Hematopoietic multipotent progenitor cell (in vitro differentiated cells): ENCODE results near the gene F3. TPM values are rescaled to one million over a fixed set of nuclear protein-coding genes. Genes with fewer than 3 reads are reported as not detected.
A peak's percentile ranks its signal among the peaks of the same experiment; 100 is the strongest.

ENCODE experiments used
- DNase-seq, 3 donors: peaks; one replicate each; pipeline ENCODE4 v3.0.0-alpha.2; 2011 to 2015; ENCODE audit warnings: low read depth in 2 of 3, low spot score in 2 of 3
- total RNA-seq: library from RNA; depleted of rRNA; stranded (reverse); fragments of >200 nt; gene quantifications from one replicate; pipeline ENCODE4 v1.2.3, GENCODE V29; 2012

The F3 gene
- total RNA-seq, 1 donor, result 0.27 TPM

DNA sequence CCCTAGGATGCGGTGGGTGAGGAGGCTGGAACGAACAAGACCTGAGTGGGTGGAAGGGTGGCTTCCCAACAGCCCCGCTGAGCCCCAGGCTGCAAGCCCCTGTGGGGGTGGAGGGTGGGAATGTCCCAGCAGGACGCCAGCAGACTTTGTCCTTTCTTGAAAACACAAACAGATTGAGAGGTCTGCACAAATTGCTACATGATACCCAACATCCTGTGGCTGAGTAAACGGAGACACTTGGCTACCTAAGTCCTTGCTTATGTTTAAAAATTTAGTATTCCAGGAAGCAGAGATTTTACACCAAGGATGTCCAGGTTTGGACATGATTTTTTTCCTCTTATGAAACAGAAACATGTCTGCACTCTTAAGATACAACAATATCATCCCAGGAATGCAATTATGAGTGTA lies 11.8 kb upstream of the F3 start:
- DNase-seq, result no peak

DNA sequence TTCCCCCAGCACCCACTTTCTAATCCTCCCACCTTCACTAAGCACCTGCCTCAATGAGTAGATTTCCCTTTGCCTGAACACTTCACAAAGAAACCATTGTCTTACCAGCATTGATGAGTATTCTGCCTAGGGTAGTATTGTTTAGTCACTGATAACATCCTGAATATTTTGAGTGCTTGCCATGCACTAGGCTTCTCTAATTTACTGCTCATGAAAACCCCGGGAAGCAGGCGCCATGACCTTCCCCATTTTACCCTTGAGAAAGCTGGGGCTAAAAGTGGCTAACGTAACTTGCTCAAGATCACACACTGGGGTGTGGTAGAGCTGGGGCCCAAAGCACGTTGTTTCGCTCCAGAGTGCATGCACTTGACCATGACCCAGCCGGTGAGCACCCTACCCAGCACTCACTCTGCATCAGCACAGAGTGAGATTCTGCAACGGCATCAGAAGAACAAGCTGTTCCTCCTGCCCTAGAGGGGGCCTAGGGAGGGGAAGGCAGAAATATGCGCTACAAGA lies 10.6 kb upstream of the F3 start:
- no peak for DNase-seq

DNA sequence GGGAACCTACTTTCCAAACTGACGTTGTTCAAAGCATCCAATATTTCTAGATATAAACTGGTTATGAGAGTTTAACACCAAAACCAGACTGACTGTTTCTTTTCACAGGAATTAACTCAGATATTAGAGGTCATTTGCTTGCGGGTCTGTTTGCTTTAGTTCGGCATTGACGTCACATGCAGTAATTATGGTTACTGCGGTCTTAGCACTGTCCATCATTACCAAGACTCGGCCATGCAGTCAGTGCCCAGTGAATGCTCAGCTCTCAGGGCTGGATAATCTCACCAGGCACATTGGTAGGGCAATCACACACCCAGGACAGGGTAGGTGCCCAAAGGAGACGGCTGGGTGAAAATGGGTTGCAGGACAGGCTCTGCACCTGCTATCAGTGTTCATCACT lies 9.9 kb upstream of the F3 start:
- no peak for DNase-seq

- DNase-seq, result no peak
These were observed 9.3 kb upstream of the F3 start for GRCh38 chr1:94550800-94551241.

- no peak for DNase-seq
These were observed 8.8 kb upstream of the F3 start for GRCh38 chr1:94550396-94550795.

- no peak for DNase-seq
These were observed 8.1 kb upstream of the F3 start for GRCh38 chr1:94549706-94550105.

DNA sequence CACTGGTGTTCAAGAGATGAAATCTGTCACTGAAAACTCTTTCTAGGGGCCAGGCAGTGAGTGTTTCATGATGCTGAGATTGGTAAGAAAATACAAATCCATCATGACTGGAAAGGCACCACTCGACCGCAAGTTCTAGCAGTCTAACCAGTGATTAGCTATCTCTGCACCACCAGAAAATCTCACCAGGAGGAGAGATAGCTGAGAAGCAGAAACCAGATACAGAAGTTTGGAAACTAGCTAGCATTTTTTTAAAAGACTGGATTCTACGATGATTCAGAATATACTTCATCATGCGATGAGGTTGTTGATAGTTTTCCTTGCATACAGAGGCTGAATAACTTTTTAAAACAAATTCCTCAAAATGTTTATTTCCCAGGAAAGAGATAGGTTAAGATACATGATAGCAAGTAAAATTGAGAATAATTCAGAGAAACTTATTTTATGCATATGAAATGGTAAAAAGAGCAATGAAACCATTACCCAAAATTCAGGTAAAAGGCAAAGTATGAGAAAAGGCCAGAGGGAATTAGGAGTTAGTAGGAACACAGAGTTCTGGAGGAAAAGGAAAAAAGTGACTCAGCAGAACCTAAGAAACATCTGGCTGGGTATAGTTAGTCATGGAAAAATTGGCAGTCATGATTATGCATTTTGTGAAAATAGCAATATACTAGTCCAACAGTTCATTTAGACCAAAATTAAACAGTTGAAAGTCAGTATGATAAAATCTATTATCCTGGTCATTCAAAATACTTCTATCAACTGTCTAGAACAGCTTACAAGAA lies 3.3 kb upstream of the F3 start:
- DNase-seq, result no peak

- DNase-seq, result no peak
These were observed 2.5 kb upstream of the F3 start for GRCh38 chr1:94543893-94544635.

GRCh38 chr1:94543001-94543400 lies 1.4 kb upstream of the F3 start:
- DNase-seq, result peak in 1 of 3 donors; percentile 38

DNA sequence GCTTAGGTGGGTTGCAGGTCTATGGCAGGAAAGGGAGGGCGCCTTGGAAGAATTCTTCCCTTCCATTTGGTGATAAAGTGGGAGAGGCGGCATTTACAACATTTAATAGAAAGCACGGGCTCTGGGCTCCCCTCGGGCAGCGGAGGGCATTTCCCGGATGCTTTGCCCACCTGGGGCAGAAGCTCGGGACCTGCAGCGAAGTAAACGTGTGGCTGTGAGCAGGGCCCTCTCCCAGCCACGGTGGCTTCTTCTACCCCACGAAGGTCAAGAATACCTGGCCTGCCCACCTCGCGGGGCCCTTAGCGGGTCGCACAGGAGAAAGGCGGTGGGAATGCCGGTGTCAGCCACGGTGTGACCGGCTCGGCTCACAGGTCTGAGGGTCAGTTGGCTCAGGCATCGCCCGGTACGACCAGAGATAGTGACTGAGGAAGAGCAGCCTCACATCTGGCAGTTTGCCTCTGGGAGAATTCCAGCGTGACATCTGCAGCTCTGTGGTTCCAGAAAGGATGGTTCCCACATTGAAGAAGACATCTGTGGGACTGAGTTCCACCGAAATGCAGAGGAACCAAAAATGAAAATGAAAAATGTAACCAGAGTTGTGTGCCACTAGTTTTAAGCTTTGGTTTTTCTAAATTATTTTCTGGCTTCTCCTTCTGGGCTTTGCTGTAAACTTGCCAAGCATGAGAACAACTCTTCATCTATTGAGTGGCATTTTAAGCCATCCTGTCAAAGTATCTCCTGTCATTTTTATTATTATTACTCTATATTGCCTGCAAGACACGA lies 720 bp upstream of the F3 start:
- DNase-seq, result peak in 1 of 3 donors; percentile 23

GRCh38 chr1:94540440-94541245 lies 916 bp downstream of the F3 start:
- DNase-seq, result no peak

DNA sequence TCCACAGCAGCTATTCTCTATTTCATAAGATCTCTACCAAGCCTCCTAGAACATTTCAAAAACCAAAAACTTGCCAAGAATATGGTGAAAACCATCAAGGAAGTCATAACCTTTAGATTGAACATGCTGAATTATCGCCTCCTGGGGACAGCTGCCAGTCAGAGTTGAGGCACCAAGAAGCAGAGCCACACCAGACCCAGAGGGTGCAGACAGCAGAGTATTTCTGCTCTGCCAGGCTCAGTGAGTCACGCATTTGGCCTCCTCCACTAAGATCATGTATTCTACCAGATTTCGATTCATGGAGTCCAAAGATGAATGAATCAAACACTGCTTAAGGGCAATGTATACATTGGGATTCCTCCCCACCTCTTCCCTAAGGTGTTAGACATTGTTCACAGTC lies 2.1 kb downstream of the F3 start:
- DNase-seq, result no peak

DNA sequence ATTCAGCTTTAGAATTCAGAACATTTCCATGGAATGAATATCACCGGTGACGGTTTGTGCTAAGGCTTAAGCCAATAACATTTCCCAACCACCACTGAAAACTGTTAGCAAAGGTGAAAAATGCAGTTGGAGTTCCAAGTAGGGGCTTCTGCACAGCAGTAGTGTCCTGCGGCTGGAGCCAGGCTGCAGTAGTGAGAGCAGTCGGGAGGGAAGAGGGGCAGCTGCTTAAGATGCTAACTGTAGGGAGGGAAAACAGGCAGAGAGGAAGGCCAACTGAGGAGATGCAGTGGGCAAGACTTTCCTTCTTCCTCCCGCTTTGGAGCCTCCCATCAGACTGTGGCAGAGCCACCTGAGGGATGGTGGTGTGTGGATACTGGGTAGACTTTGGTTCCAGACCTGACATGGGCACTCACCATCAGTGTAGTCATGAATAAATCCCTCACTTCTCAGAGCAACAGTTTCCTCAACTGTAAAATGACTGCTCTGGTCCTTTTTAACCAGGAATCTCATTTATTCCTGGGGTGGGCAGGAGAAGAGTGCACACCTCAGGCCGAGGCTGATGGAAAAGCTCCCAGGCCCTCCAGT lies 3.2 kb downstream of the F3 start:
- no peak for DNase-seq

DNA sequence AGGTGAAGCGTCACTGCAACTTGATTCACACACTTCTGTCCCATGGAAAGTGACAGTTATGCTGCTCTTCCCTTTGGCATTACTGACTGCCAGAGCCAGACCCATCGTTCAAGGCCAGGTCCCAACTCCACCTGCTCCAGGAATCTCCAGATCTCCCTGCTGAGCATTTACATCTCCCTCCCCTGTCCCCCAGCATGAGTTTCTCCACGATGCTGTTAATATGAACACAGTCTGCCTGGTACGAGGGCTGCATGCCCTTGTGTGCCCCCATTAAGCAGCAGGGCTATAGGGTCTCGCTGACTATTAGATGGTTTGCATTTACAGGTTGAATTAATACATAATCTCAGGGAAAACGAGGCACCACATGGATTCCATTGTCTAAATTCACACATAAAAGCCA lies 4.3 kb downstream of the F3 start:
- no peak for DNase-seq

DNA sequence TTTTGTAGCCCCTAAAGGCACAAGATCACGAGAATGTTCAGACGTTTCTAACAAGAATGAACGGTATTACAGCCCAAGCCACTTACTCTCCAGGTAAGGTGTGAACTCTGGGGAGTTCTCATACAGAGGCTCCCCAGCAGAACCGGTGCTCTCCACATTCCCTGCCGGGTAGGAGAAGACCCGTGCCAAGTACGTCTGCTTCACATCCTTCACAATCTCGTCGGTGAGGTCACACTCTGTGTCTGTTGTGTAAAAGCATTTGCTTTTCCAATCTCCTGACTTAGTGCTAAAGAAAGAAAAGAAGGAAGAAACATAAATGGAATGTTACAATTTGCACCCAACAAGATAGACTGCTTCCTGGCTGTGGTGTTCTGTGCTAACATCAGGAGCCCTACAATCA lies 5.7 kb downstream of the F3 start:
- DNase-seq, result no peak

DNA sequence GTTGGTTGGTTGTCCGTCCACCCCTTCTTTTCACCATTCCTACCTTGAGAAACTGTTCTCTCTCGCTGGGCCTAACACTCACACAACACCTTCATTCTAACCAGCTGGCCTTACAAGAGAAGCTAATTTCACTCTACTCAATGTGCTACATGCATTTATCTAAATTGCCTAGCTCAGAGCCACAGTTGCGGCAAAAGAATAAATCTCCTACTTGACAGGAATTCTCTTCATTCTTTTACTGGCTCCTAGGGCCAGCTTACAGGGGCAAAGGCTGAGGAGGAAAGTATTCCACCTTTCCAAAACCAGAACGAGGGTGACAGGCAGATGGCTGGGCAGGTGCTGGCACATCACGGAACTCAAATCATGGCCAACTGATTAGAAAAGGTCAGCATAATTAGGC lies 6.5 kb downstream of the F3 start:
- DNase-seq, result no peak

DNA sequence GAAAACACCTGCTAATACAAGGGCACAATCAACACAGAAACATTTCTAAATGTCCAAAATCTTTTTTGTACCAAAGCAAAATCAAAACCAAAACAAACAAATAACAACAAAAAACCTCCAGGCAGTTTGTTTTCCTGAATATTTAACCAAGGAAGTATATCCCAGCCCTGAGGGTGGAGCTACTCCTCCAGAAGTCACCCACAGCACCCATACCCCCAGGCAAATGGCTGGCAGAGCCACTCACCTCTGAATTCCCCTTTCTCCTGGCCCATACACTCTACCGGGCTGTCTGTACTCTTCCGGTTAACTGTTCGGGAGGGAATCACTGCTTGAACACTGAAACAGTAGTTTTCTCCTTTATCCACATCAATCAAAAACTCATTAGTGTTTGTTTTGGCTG lies 9.5 kb downstream of the F3 start:
- DNase-seq, result no peak

DNA sequence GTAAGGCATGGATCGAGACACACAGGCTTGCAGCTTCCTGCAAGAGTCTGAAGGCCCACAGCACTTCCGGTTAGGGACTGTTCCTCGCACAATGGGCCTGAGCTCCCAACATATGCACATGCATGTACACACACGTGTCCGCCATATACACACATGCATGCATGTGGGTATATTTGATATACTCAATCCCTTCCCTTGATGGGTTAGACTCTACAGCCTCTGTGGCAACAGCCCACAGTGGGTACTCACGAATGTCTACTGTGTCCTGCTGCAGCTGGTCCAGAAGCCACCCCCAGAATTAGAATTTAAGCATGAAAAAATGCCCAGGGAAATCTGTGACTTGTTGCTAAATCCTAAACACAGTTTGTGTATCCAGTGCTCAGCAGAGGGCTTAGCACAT lies 9.9 kb downstream of the F3 start:
- DNase-seq, result no peak

DNA sequence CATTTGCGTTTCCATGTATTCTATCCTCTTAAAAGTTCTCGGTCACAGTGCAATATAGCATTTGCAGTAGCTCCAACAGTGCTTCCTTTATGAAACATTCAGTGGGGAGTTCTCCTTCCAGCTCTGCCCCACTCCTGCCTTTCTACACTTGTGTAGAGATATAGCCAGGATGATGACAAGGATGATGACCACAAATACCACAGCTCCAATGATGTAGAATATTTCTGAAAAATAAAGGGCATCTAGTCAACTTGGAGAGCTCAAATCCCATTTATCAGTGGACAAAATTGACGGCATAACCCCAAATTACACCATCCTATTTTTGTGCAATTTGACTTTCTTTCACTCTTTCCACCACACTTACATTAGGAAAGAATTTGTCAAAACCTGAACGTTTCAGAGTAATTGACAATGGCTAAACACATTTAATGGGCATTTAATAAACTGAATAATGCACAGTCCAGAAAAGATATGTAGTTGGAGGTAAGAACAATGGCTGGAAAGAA lies 11.1 kb downstream of the F3 start:
- DNase-seq, result no peak

DNA sequence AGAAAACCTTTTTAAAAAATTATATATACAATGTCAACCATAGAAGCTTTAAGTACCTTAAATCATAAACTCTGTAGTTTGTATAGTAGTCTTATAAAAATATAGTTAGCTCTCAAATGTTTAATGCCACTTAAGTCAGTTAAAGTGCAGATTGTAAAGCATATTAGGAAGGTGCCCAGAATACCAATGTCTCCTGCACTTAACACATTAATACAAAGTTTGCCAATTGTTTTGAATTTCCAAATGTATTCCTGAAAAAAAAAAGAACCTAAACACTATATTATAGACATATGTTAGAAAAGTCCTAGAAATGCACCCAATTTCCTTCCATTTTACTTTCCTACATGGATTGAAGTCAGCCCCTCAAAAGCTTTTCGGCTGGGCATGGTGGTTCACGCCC lies 12.1 kb downstream of the F3 start:
- no peak for DNase-seq
